ENCODE results near the gene LACC1. TPM values are rescaled to one million over a fixed set of nuclear protein-coding genes. Genes with fewer than 3 reads are reported as not detected.

Gene LACC1
- total RNA-seq, 1 experiment from 2014 or later = 3.7 TPM

DNA sequence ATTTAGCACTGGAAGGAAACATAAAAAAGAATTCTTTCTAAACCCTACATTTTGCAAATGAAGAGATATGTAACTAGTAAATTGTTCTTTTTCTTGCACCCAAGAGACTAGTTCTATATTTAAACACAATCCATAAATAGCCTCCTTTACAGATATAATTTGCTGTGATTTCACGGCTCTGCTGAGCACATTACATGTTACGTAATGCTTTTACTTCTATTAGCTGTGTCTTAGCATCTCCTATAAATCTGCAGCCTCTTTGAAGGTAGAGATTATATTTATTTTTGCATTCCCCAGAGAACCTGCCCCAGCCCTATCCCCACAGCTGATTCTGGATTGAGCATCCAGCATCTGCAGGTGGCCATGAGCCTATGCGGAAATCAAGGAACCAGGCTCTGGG is 32.2 kb downstream of the LACC1 start:
- H3K18ac ChIP-seq (ENCODE audit: insufficient read length, low read depth, low read length) = no peak overlapping the region
- no CpG with 5 or more reads among the region's 3 CpGs for WGBS (ENCODE audit: extremely low coverage, insufficient read length, low lambda C conversion rate)
- Mint-ChIP-seq H3K36me3 (ENCODE audit: insufficient read depth in 1 of 3, low read depth in 3 of 3) (no peaks in the 10 kb centered on the region), H3K27ac (no peak overlapping the region), H3K27me3 (ENCODE audit: low read depth) (no peaks in the 10 kb centered on the region; the same call in 1 of the 2 replicates), H3K9me3 (no peaks in the 10 kb centered on the region), H3K4me1 (peaks cover 0 to 3% of the 10 kb centered on the region in 2 experiments; a peak in 2 of 4 replicates), H3K4me3 (no peak overlapping the region)
- TF ChIP-seq, protein P1, sequence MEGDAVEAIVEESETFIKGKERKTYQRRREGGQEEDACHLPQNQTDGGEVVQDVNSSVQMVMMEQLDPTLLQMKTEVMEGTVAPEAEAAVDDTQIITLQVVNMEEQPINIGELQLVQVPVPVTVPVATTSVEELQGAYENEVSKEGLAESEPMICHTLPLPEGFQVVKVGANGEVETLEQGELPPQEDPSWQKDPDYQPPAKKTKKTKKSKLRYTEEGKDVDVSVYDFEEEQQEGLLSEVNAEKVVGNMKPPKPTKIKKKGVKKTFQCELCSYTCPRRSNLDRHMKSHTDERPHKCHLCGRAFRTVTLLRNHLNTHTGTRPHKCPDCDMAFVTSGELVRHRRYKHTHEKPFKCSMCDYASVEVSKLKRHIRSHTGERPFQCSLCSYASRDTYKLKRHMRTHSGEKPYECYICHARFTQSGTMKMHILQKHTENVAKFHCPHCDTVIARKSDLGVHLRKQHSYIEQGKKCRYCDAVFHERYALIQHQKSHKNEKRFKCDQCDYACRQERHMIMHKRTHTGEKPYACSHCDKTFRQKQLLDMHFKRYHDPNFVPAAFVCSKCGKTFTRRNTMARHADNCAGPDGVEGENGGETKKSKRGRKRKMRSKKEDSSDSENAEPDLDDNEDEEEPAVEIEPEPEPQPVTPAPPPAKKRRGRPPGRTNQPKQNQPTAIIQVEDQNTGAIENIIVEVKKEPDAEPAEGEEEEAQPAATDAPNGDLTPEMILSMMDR (conservative IDR thresholded peaks at IDR 0.05) = no peak
- H3K4me1 ChIP-seq (ENCODE audit: insufficient read depth, low read length) = no peaks in the 10 kb centered on the region
- no peak overlapping the region for H3K4ac ChIP-seq (ENCODE audit: low read depth, low read length)
- H3K23ac ChIP-seq (ENCODE audit: insufficient read length, low read depth, low read length) = no peak overlapping the region
- no peak overlapping the region for H4K91ac ChIP-seq (ENCODE audit: insufficient read length, low read depth, low read length)
- no peak overlapping the region for H2BK20ac ChIP-seq (ENCODE audit: low read depth, low read length, poor library complexity, severe bottlenecking)
- H3T11ph ChIP-seq (ENCODE audit: low read length) = no peak overlapping the region
- H3K27me3 ChIP-seq (ENCODE audit: insufficient read depth, low read length) = no peaks in the 10 kb centered on the region; the same call in 1 of the 2 replicates
- H2BK12ac ChIP-seq (ENCODE audit: insufficient read length, low read depth, low read length) = no peak overlapping the region
- no peak overlapping the region for H3K14ac ChIP-seq (ENCODE audit: insufficient read depth, low read length)
- H2AK5ac ChIP-seq (ENCODE audit: insufficient read length, low read length) = no peak overlapping the region
- no peak overlapping the region for H4K8ac ChIP-seq (replicated peaks; ENCODE audit: insufficient read length, low read depth, low read length)
- no peak overlapping the region for H2BK15ac ChIP-seq (ENCODE audit: low read depth, low read length)
- H3K4me2 ChIP-seq (ENCODE audit: insufficient read depth, insufficient read length, low read length) = no peak overlapping the region
- H3K23me2 ChIP-seq (ENCODE audit: insufficient read length, low read depth, low read length, poor library complexity, severe bottlenecking) = no peaks in the 10 kb centered on the region
- H4K20me1 ChIP-seq (ENCODE audit: control insufficient read depth, insufficient read depth, insufficient read length) = no peaks in the 10 kb centered on the region
- H3K56ac ChIP-seq (ENCODE audit: insufficient read length, low read depth, low read length) = no peak overlapping the region
- H3K27ac ChIP-seq (ENCODE audit: insufficient read length, low read depth, low read length) = no peak overlapping the region
- H3K9ac ChIP-seq (ENCODE audit: extremely low read depth, insufficient read length, low read length) = no peak overlapping the region
- H3K79me1 ChIP-seq (ENCODE audit: insufficient read depth, low read depth, low read length, poor library complexity, severe bottlenecking) = no peaks in the 10 kb centered on the region
- no peak overlapping the region for H2AFZ ChIP-seq (ENCODE audit: low read length)
- no peaks in the 10 kb centered on the region for H3K9me3 ChIP-seq (ENCODE audit: control insufficient read depth, low read depth, low read length)
- no peak for DNase-seq
- no peak overlapping the region for H2BK5ac ChIP-seq (ENCODE audit: insufficient read length, low read length)
- no peak overlapping the region for H2BK120ac ChIP-seq (ENCODE audit: low read depth, low read length, poor library complexity, severe bottlenecking)
- no peaks in the 10 kb centered on the region for H3K79me2 ChIP-seq (ENCODE audit: insufficient read depth, low read length)
- H4K5ac ChIP-seq (ENCODE audit: insufficient read length, low read depth, low read length) = no peak overlapping the region

Data from H9 (cell line).